ENCODE results near the gene MDGA2.

DNA sequence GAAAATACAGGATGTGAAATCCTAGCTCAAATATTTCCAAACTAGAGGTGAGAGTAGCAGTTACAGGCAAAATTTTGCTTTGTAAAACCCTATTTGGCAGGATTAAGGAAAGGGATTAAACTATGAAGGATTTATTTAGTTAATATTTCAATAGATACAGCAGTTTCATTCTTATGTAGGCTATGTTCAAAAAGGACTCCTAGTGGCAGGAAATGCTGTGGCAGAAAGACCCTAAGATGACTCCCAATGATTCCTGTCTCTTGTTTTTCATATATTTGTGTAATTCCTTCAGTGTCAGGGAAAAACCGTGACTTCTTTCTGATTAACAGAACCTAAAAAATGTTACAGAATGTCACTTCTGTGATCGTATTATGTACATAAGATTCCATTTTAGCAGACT is 724.3 kb downstream of the MDGA2 start:
- TF ChIP-seq CTCF (IDR thresholded peaks at IDR 0.05; ENCODE audit: control extremely low read depth in 1 of 3, insufficient read depth in 1 of 3, low read depth in 1 of 3, low read length in 3 of 3) (peak in 1 of 3 experiments; percentile 13; a peak in 1 of 4 replicates), TEAD4 (IDR thresholded peaks at IDR 0.05; ENCODE audit: low read depth, low read length) (no peak)

Data from H1 (cell line).